ENCODE results near the gene RNF115.

Gene RNF115

DNA sequence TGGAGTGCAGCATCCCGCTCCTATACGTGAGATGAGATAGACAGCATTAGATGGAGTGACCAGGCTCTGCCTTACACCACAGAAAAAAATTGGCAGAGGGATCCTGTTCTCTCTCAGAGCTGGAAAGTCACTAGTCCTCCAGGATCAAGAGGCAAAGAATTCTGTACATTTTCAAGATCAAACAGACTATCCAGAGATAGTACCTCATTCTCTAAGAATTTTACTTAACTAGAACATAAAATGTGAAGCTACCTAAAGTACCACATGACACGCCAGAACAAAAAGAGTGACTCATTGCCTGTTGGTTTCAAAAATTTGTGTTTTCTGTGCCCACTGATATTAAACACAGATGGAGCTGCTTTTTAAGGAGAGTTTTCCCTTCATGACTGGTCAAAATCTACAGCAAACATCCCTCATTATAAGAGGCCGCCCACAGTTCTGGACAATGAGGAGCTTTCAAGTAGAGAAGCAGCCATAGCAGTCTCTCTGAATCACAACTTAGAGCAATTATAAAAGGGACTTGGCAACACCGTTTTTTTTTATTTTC is 72.3 kb downstream of the RNF115 start:
- no peak overlapping the region for H3K9ac ChIP-seq (ENCODE audit: low read length)
- H3K79me2 ChIP-seq (ENCODE audit: insufficient read depth, low read length), result no peaks in the 10 kb centered on the region
- peaks cover 12% of the 10 kb centered on the region; the same call in 1 of the 2 replicates for H3K36me3 ChIP-seq (ENCODE audit: low read length)
- no peaks in the 10 kb centered on the region for H4K20me1 ChIP-seq (ENCODE audit: low read depth, low read length)
- H3K4me2 ChIP-seq (ENCODE audit: low read depth, low read length, poor library complexity, severe bottlenecking), result no peak overlapping the region
- H3K9me2 ChIP-seq (replicated peaks; ENCODE audit: insufficient read depth, low read length), result no peaks in the 10 kb centered on the region
- H3K9me3 ChIP-seq (ENCODE audit: insufficient read depth, low read length), result no peaks in the 10 kb centered on the region
- H3K27ac ChIP-seq (ENCODE audit: low read depth, low read length), result no peak overlapping the region
- H3F3A ChIP-seq (ENCODE audit: insufficient read depth), result no peaks in the 10 kb centered on the region
- no peaks in the 10 kb centered on the region for H3K27me3 ChIP-seq (ENCODE audit: low read length)
- no peak overlapping the region for H2AFZ ChIP-seq (ENCODE audit: low read depth, low read length, severe bottlenecking)
- TF ChIP-seq, protein P1, sequence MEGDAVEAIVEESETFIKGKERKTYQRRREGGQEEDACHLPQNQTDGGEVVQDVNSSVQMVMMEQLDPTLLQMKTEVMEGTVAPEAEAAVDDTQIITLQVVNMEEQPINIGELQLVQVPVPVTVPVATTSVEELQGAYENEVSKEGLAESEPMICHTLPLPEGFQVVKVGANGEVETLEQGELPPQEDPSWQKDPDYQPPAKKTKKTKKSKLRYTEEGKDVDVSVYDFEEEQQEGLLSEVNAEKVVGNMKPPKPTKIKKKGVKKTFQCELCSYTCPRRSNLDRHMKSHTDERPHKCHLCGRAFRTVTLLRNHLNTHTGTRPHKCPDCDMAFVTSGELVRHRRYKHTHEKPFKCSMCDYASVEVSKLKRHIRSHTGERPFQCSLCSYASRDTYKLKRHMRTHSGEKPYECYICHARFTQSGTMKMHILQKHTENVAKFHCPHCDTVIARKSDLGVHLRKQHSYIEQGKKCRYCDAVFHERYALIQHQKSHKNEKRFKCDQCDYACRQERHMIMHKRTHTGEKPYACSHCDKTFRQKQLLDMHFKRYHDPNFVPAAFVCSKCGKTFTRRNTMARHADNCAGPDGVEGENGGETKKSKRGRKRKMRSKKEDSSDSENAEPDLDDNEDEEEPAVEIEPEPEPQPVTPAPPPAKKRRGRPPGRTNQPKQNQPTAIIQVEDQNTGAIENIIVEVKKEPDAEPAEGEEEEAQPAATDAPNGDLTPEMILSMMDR (IDR thresholded peaks at IDR 0.05; ENCODE audit: insufficient read depth, low read length, poor library complexity, severe bottlenecking), result no peak
- TF ChIP-seq EZH2phosphoT487 (conservative IDR thresholded peaks at IDR 0.05; ENCODE audit: low read length), result no peak
- H3K4me3 ChIP-seq (ENCODE audit: insufficient read depth, low read length, poor library complexity, severe bottlenecking), result no peak overlapping the region

DNA sequence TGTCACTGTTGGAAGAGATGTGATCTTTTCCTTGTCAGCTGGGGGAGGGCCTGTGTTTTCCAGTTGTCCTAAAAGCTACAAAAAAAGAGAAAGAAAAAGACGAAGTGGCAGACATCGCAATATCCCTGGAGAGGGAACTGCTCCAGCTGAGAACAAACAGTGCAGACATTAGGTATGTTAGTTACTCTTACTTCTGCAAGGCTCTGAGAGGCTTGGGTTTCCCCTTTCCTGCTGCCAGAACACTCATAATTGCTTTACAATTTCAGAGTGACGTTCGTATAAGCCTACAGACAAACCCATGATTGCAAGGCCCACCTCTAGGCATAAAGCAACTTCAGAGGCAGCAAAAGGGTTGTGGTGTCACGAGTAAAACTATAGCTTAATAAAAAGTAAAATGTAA is 73.5 kb downstream of the RNF115 start:
- TF ChIP-seq EZH2phosphoT487 (conservative IDR thresholded peaks at IDR 0.05; ENCODE audit: low read length), result no peak
- TF ChIP-seq, protein P1 (IDR thresholded peaks at IDR 0.05; ENCODE audit: insufficient read depth, low read length, poor library complexity, severe bottlenecking), result no peak
- no peaks in the 10 kb centered on the region for H3F3A ChIP-seq (ENCODE audit: insufficient read depth)
- H4K20me1 ChIP-seq (ENCODE audit: low read depth, low read length), result no peaks in the 10 kb centered on the region
- H3K36me3 ChIP-seq (ENCODE audit: low read length), result peaks cover 17% of the 10 kb centered on the region; the same call in 1 of the 2 replicates
- H3K79me2 ChIP-seq (ENCODE audit: insufficient read depth, low read length), result no peaks in the 10 kb centered on the region
- H3K4me2 ChIP-seq (ENCODE audit: low read depth, low read length, poor library complexity, severe bottlenecking), result no peak overlapping the region
- H3K27me3 ChIP-seq (ENCODE audit: low read length), result no peaks in the 10 kb centered on the region
- H3K9me3 ChIP-seq (ENCODE audit: insufficient read depth, low read length), result no peaks in the 10 kb centered on the region
- H3K9me2 ChIP-seq (replicated peaks; ENCODE audit: insufficient read depth, low read length), result no peaks in the 10 kb centered on the region
- no peak overlapping the region for H2AFZ ChIP-seq (ENCODE audit: low read depth, low read length, severe bottlenecking)
- no peak overlapping the region for H3K4me3 ChIP-seq (ENCODE audit: insufficient read depth, low read length, poor library complexity, severe bottlenecking)
- H3K9ac ChIP-seq (ENCODE audit: low read length), result no peak overlapping the region
- no peak overlapping the region for H3K27ac ChIP-seq (ENCODE audit: low read depth, low read length)

DNA sequence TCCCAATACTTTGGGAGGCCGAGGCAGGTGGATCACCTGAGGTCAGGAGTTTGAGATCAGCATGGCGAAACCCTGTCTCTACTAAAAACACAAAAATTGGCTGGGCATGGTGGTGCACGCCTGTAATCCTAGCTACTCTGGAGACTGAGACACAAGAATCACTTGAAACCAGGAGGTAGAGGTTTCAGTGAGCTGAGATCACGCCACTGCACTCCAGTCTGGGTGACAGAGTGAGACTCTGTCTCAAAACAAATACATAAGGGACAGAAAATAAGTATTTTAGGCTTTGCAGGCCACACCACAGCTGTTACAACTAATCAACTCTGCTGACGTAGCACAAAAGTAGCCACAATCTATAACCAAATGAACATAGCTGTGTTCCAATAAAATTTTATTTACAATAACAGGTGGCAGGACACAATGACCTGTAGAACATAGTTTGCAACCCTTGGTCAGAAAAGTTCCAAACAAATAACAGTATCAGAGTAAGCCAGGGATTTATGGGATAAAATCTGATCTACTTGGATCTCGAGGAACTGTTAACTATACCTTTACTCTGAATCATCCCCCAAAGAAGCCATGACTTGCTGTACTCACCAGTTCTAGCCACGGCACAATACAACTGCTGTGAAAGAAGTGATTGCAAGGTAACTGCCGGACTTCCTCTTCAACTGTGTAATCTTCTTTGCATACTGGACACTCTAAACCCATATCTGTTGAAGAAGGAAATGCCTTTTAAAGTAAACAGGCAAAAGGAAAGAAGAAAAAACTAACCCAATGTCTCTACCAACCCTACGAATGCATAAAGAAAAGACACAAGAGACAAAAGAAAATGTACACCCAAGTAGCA is 76.3 kb downstream of the RNF115 start:
- Histone ChIP-seq H4K20me1 (ENCODE audit: low read depth, low read length) (no peaks in the 10 kb centered on the region), H3K4me2 (ENCODE audit: low read depth, low read length, poor library complexity, severe bottlenecking) (no peak overlapping the region), H3F3A (ENCODE audit: insufficient read depth) (no peaks in the 10 kb centered on the region), H3K9me3 (ENCODE audit: insufficient read depth, low read length) (no peaks in the 10 kb centered on the region), H2AFZ (ENCODE audit: low read depth, low read length, severe bottlenecking) (no peak overlapping the region), H3K36me3 (ENCODE audit: low read length) (peaks cover 17% of the 10 kb centered on the region; the same call in 1 of the 2 replicates), H3K27me3 (ENCODE audit: low read length) (no peaks in the 10 kb centered on the region), H3K79me2 (ENCODE audit: insufficient read depth, low read length) (no peaks in the 10 kb centered on the region), H3K9me2 (replicated peaks; ENCODE audit: insufficient read depth, low read length) (no peaks in the 10 kb centered on the region), H3K27ac (ENCODE audit: low read depth, low read length) (no peak overlapping the region), H3K4me3 (ENCODE audit: insufficient read depth, low read length, poor library complexity, severe bottlenecking) (no peak overlapping the region), H3K9ac (ENCODE audit: low read length) (no peak overlapping the region)
- no peak for TF ChIP-seq EZH2phosphoT487 (conservative IDR thresholded peaks at IDR 0.05; ENCODE audit: low read length)
- TF ChIP-seq, protein P1 (IDR thresholded peaks at IDR 0.05; ENCODE audit: insufficient read depth, low read length, poor library complexity, severe bottlenecking), result no peak

All from SU-DHL-6 (cell line).